Measurements from ENCODE around the gene TSTD2. TPM values are rescaled to one million over a fixed set of nuclear protein-coding genes. Genes with fewer than 3 reads are reported as not detected.

Gene TSTD2
- total RNA-seq, 1 experiment from 2014 or later, result 16.8 TPM

GRCh38 chr9:97627624-97628023, 5.5 kb downstream of the TSTD2 start:
- Mint-ChIP-seq H3K4me1 (peaks cover 25% of the 10 kb centered on the region), H3K9me3 (peaks cover 15% of the 10 kb centered on the region), H3K27me3 (ENCODE audit: low read depth) (no peaks in the 10 kb centered on the region), H3K36me3 (peaks cover 35% of the 10 kb centered on the region), H3K4me3 (no peak overlapping the region), H3K27ac (no peak overlapping the region)
- CTCF ChIA-PET, result interaction anchor here (1.5 kb wide), 1 partner anchor 268 kb away, joined by 3 read pairs; no protein-coding TSS in a partner anchor
- TF ChIP-seq SOX15 (CRISPR knock-in tag; IDR thresholded peaks at IDR 0.05), result no peak
- no peak for TF ChIP-seq ATF1 (CRISPR knock-in tag; IDR thresholded peaks at IDR 0.05)
- TF ChIP-seq KAT7 (CRISPR knock-in tag; IDR thresholded peaks at IDR 0.05; ENCODE audit: borderline replicate concordance), result no peak
- no peak for TF ChIP-seq PRDM15 (CRISPR knock-in tag; IDR thresholded peaks at IDR 0.05)
- TF ChIP-seq PREB (CRISPR knock-in tag; IDR thresholded peaks at IDR 0.05; ENCODE audit: borderline replicate concordance), result no peak
- TF ChIP-seq E2F4 (CRISPR knock-in tag; IDR thresholded peaks at IDR 0.05; ENCODE audit: borderline replicate concordance, low read depth), result no peak
- no peak for TF ChIP-seq MXD4 (CRISPR knock-in tag; IDR thresholded peaks at IDR 0.05; ENCODE audit: borderline replicate concordance)
- TF ChIP-seq EMX1 (CRISPR knock-in tag; IDR thresholded peaks at IDR 0.05), result no peak
- TF ChIP-seq SP1 (CRISPR knock-in tag; conservative IDR thresholded peaks at IDR 0.05), result no peak
- TF ChIP-seq CBFB (CRISPR knock-in tag; IDR thresholded peaks at IDR 0.05; ENCODE audit: low read depth), result no peak
- ATAC-seq, result no peak
- POLR2A ChIA-PET, result no interaction called here
- no peak for DNase-seq (ENCODE audit: low spot score)

GRCh38 chr9:97625620-97626019, 7.5 kb downstream of the TSTD2 start:
- no peak for ATAC-seq
- peaks cover 23% of the 10 kb centered on the region for H3K4me1 Mint-ChIP-seq
- H3K27me3 Mint-ChIP-seq (ENCODE audit: low read depth), result no peaks in the 10 kb centered on the region
- TF ChIP-seq E2F1 (CRISPR knock-in tag; IDR thresholded peaks at IDR 0.05), result no peak
- TF ChIP-seq AR (CRISPR knock-in tag; IDR thresholded peaks at IDR 0.05), result no peak
- no peak for TF ChIP-seq ATF2 (CRISPR knock-in tag; IDR thresholded peaks at IDR 0.05; ENCODE audit: borderline replicate concordance, low read depth)
- TF ChIP-seq CREM (CRISPR knock-in tag; IDR thresholded peaks at IDR 0.05), result no peak
- TF ChIP-seq ESRRA (CRISPR knock-in tag; IDR thresholded peaks at IDR 0.05; ENCODE audit: borderline replicate concordance), result no peak
- no peak overlapping the region for H3K4me3 Mint-ChIP-seq
- peaks cover 35% of the 10 kb centered on the region for H3K9me3 Mint-ChIP-seq
- H3K36me3 Mint-ChIP-seq, result peaks cover 55% of the 10 kb centered on the region
- ChIA-PET CTCF (interaction anchor here (1.1 to 1.8 kb wide), 2 partner anchors 10 to 27 kb away, joined by 4 read pairs; no protein-coding TSS in a partner anchor), POLR2A (no interaction called here)
- H3K27ac Mint-ChIP-seq, result no peak overlapping the region
- no peak for DNase-seq (ENCODE audit: low spot score)
